ENCODE data around the gene PACS2. TPM values are rescaled to one million over a fixed set of nuclear protein-coding genes. Genes with fewer than 3 reads are reported as not detected.

PACS2 gene
- total RNA-seq, 1 experiment from 2014 or later: 100 TPM

- Mint-ChIP-seq H3K27ac (no peak overlapping the region), H3K4me1 (no peaks in the 10 kb centered on the region), H3K36me3 (peaks cover 19% of the 10 kb centered on the region), H3K9me3 (no peaks in the 10 kb centered on the region), H3K4me3 (no peak overlapping the region), H3K27me3 (ENCODE audit: low read depth) (no peaks in the 10 kb centered on the region)
- DNase-seq (ENCODE audit: low spot score): no peak
- no peak for TF ChIP-seq RELA (CRISPR knock-in tag; IDR thresholded peaks at IDR 0.05; ENCODE audit: borderline replicate concordance)
- TF ChIP-seq ATF1 (CRISPR knock-in tag; IDR thresholded peaks at IDR 0.05): no peak
- no peak for TF ChIP-seq FOXP1 (CRISPR knock-in tag; IDR thresholded peaks at IDR 0.05; ENCODE audit: borderline replicate concordance)
- TF ChIP-seq, protein P1, sequence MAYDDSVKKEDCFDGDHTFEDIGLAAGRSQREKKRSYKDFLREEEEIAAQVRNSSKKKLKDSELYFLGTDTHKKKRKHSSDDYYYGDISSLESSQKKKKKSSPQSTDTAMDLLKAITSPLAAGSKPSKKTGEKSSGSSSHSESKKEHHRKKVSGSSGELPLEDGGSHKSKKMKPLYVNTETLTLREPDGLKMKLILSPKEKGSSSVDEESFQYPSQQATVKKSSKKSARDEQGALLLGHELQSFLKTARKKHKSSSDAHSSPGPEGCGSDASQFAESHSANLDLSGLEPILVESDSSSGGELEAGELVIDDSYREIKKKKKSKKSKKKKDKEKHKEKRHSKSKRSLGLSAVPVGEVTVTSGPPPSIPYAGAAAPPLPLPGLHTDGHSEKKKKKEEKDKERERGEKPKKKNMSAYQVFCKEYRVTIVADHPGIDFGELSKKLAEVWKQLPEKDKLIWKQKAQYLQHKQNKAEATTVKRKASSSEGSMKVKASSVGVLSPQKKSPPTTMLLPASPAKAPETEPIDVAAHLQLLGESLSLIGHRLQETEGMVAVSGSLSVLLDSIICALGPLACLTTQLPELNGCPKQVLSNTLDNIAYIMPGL (CRISPR knock-in tag; IDR thresholded peaks at IDR 0.05): no peak
- no peak for TF ChIP-seq USF2 (CRISPR knock-in tag; IDR thresholded peaks at IDR 0.05)
- TF ChIP-seq, protein P2, sequence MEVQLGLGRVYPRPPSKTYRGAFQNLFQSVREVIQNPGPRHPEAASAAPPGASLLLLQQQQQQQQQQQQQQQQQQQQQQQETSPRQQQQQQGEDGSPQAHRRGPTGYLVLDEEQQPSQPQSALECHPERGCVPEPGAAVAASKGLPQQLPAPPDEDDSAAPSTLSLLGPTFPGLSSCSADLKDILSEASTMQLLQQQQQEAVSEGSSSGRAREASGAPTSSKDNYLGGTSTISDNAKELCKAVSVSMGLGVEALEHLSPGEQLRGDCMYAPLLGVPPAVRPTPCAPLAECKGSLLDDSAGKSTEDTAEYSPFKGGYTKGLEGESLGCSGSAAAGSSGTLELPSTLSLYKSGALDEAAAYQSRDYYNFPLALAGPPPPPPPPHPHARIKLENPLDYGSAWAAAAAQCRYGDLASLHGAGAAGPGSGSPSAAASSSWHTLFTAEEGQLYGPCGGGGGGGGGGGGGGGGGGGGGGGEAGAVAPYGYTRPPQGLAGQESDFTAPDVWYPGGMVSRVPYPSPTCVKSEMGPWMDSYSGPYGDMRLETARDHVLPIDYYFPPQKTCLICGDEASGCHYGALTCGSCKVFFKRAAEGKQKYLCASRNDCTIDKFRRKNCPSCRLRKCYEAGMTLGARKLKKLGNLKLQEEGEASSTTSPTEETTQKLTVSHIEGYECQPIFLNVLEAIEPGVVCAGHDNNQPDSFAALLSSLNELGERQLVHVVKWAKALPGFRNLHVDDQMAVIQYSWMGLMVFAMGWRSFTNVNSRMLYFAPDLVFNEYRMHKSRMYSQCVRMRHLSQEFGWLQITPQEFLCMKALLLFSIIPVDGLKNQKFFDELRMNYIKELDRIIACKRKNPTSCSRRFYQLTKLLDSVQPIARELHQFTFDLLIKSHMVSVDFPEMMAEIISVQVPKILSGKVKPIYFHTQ (CRISPR knock-in tag; IDR thresholded peaks at IDR 0.05): no peak
- TF ChIP-seq ZMAT4 (CRISPR knock-in tag; IDR thresholded peaks at IDR 0.05): no peak
- no peak for TF ChIP-seq MAX (CRISPR knock-in tag; IDR thresholded peaks at IDR 0.05)
- CTCF ChIA-PET: no interaction called here
- POLR2A ChIA-PET: no interaction called here
- ATAC-seq: no peak
These were observed 69.6 kb downstream of the PACS2 start for GRCh38 chr14:105384041-105384557.

GRCh38 chr14:105384605-105385321 lies 70.2 kb downstream of the PACS2 start:
- no peak overlapping the region for H3K4me3 Mint-ChIP-seq

GRCh38 chr14:105385322-105385637 lies 70.7 kb downstream of the PACS2 start:
- ChIA-PET POLR2A (no interaction called here), CTCF (no interaction called here)
- DNase-seq (ENCODE audit: low spot score) (no peak), ATAC-seq (no peak)
- Mint-ChIP-seq H3K9me3 (no peaks in the 10 kb centered on the region), H3K27me3 (ENCODE audit: low read depth) (no peaks in the 10 kb centered on the region), H3K4me3 (no peak overlapping the region), H3K4me1 (no peaks in the 10 kb centered on the region), H3K27ac (no peak overlapping the region), H3K36me3 (peaks cover 16% of the 10 kb centered on the region)
- TF ChIP-seq ZNF121 (CRISPR knock-in tag; IDR thresholded peaks at IDR 0.05) (no peak), ZNF263 (CRISPR knock-in tag; IDR thresholded peaks at IDR 0.05; ENCODE audit: low read depth) (no peak), MLX (CRISPR knock-in tag; IDR thresholded peaks at IDR 0.05) (no peak)
- TF ChIP-seq, protein P3, sequence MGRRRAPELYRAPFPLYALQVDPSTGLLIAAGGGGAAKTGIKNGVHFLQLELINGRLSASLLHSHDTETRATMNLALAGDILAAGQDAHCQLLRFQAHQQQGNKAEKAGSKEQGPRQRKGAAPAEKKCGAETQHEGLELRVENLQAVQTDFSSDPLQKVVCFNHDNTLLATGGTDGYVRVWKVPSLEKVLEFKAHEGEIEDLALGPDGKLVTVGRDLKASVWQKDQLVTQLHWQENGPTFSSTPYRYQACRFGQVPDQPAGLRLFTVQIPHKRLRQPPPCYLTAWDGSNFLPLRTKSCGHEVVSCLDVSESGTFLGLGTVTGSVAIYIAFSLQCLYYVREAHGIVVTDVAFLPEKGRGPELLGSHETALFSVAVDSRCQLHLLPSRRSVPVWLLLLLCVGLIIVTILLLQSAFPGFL (CRISPR knock-in tag; IDR thresholded peaks at IDR 0.05; ENCODE audit: borderline replicate concordance): no peak
- TF ChIP-seq, protein P4, sequence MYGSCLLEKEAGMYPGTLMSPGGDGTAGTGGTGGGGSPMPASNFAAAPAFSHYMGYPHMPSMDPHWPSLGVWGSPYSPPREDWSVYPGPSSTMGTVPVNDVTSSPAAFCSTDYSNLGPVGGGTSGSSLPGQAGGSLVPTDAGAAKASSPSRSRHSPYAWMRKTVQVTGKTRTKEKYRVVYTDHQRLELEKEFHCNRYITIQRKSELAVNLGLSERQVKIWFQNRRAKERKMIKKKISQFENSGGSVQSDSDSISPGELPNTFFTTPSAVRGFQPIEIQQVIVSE (CRISPR knock-in tag; IDR thresholded peaks at IDR 0.05; ENCODE audit: borderline replicate concordance): no peak

More at GRCh38 chr14:105384605-105385321, 70.2 kb downstream of the PACS2 start:
- no peaks in the 10 kb centered on the region for H3K4me1 Mint-ChIP-seq
- DNase-seq (ENCODE audit: low spot score) (no peak), ATAC-seq (no peak)
- H3K9me3 Mint-ChIP-seq: no peaks in the 10 kb centered on the region
- TF ChIP-seq SOX15 (CRISPR knock-in tag; IDR thresholded peaks at IDR 0.05) (no peak), NFYB (CRISPR knock-in tag; conservative IDR thresholded peaks at IDR 0.05; ENCODE audit: low read depth) (no peak), NR1H2 (CRISPR knock-in tag; IDR thresholded peaks at IDR 0.05) (no peak), ZMAT4 (CRISPR knock-in tag; IDR thresholded peaks at IDR 0.05) (no peak), ZNF317 (CRISPR knock-in tag; IDR thresholded peaks at IDR 0.05; ENCODE audit: borderline replicate concordance, low read depth) (no peak), ATF1 (CRISPR knock-in tag; IDR thresholded peaks at IDR 0.05) (no peak), FOXP1 (CRISPR knock-in tag; IDR thresholded peaks at IDR 0.05; ENCODE audit: borderline replicate concordance) (no peak)
- TF ChIP-seq, protein P5, sequence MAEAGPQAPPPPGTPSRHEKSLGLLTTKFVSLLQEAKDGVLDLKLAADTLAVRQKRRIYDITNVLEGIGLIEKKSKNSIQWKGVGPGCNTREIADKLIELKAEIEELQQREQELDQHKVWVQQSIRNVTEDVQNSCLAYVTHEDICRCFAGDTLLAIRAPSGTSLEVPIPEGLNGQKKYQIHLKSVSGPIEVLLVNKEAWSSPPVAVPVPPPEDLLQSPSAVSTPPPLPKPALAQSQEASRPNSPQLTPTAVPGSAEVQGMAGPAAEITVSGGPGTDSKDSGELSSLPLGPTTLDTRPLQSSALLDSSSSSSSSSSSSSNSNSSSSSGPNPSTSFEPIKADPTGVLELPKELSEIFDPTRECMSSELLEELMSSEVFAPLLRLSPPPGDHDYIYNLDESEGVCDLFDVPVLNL (CRISPR knock-in tag; IDR thresholded peaks at IDR 0.05; ENCODE audit: borderline replicate concordance, low read depth): no peak
- CTCF ChIA-PET: no interaction called here
- H3K36me3 Mint-ChIP-seq: peaks cover 18% of the 10 kb centered on the region
- POLR2A ChIA-PET: no interaction called here
- no peak overlapping the region for H3K27ac Mint-ChIP-seq
- no peaks in the 10 kb centered on the region for H3K27me3 Mint-ChIP-seq (ENCODE audit: low read depth)
